Body of pancreas (tissue), 4 donors: Measurements from ENCODE around the gene RASD1.

Experiments
- CTCF ChIP-seq, 7 experiments: fragments of 450-650 bp in 4 of 7; fragments of 200-600 bp in 3 of 7; sonication (generic) in 3 of 7; IDR thresholded peaks; one replicate each; pipeline ENCODE4 v1.5.1; 2016 to 2019; ENCODE audit warnings: antibody characterized with exemption in 7 of 7
- POLR2A ChIP-seq, 3 donors: fragments of 450-650 bp; IDR thresholded peaks; one replicate each; pipeline ENCODE4 v1.6.1; 2016; ENCODE audit warnings: antibody characterized with exemption in 3 of 3, mild to moderate bottlenecking in 2 of 3

- TF ChIP-seq POLR2A (IDR thresholded peaks at IDR 0.05) (no peak), CTCF (IDR thresholded peaks at IDR 0.05) (no peak)
Measured at GRCh38 chr17:17513626-17514025, 17.4 kb upstream of the RASD1 start.
